ENCODE data around the gene MACO1. TPM values are rescaled to one million over a fixed set of nuclear protein-coding genes. Genes with fewer than 3 reads are reported as not detected.

Gene MACO1
- total RNA-seq, 6 experiments from 2014 or later = 13.7 to 15.1 (median 14.4) TPM

DNA sequence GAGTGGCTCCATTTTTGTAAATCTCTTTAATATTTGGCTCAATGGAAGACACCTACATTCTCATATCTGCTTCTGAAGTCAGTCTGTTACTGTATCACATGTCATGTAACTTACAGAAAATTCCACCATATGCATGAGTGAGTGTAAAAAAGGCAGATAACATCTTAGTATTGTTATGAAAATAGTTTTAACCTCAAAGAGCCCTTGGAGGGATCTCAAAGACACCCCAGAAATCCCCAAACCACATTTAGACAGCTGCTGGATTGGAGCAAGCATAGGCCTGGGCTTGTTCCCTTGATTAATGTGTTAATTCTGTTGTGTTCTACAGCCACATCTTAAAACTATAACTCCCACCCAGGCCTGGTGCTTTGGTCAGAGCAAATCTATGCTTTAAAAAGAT, 16.9 kb downstream of the MACO1 start:
- peaks cover 5% of the 10 kb centered on the region; the same call in 1 of the 2 replicates for H3K36me3 Mint-ChIP-seq (ENCODE audit: low read depth)
- H3K4me3 Mint-ChIP-seq = no peak overlapping the region
- no peaks in the 10 kb centered on the region for H3K9me3 Mint-ChIP-seq
- TF ChIP-seq, protein P1, sequence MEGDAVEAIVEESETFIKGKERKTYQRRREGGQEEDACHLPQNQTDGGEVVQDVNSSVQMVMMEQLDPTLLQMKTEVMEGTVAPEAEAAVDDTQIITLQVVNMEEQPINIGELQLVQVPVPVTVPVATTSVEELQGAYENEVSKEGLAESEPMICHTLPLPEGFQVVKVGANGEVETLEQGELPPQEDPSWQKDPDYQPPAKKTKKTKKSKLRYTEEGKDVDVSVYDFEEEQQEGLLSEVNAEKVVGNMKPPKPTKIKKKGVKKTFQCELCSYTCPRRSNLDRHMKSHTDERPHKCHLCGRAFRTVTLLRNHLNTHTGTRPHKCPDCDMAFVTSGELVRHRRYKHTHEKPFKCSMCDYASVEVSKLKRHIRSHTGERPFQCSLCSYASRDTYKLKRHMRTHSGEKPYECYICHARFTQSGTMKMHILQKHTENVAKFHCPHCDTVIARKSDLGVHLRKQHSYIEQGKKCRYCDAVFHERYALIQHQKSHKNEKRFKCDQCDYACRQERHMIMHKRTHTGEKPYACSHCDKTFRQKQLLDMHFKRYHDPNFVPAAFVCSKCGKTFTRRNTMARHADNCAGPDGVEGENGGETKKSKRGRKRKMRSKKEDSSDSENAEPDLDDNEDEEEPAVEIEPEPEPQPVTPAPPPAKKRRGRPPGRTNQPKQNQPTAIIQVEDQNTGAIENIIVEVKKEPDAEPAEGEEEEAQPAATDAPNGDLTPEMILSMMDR (IDR thresholded peaks at IDR 0.05) = no peak
- no peaks in the 10 kb centered on the region; the same call in 1 of the 2 replicates for H3K27me3 Mint-ChIP-seq (ENCODE audit: insufficient read depth)
- H3K27ac Mint-ChIP-seq = no peak overlapping the region
- no peak for DNase-seq
- peaks cover 22% of the 10 kb centered on the region for H3K4me1 Mint-ChIP-seq (ENCODE audit: low read depth)

GRCh38 chr1:25450891-25451290, 20.2 kb downstream of the MACO1 start:
- H3K27me3 Mint-ChIP-seq (ENCODE audit: insufficient read depth) = no peaks in the 10 kb centered on the region
- no peak for DNase-seq
- H3K9me3 Mint-ChIP-seq = no peaks in the 10 kb centered on the region
- H3K27ac Mint-ChIP-seq = peak overlapping the region; percentile 14; the same call in 1 of the 2 replicates
- H3K4me1 Mint-ChIP-seq (ENCODE audit: low read depth) = peaks cover 12% of the 10 kb centered on the region
- peaks cover 5% of the 10 kb centered on the region; the same call in 1 of the 2 replicates for H3K36me3 Mint-ChIP-seq (ENCODE audit: low read depth)
- TF ChIP-seq, protein P1 (IDR thresholded peaks at IDR 0.05) = no peak
- no peak overlapping the region for H3K4me3 Mint-ChIP-seq

GRCh38 chr1:25451908-25452307, 21.2 kb downstream of the MACO1 start:
- no peak overlapping the region for H3K27ac Mint-ChIP-seq
- no peak for DNase-seq
- no peaks in the 10 kb centered on the region for H3K9me3 Mint-ChIP-seq
- no peaks in the 10 kb centered on the region for H3K27me3 Mint-ChIP-seq (ENCODE audit: insufficient read depth)
- H3K4me3 Mint-ChIP-seq = no peak overlapping the region
- H3K4me1 Mint-ChIP-seq (ENCODE audit: low read depth) = peaks cover 7% of the 10 kb centered on the region
- TF ChIP-seq, protein P1 (IDR thresholded peaks at IDR 0.05) = no peak
- H3K36me3 Mint-ChIP-seq (ENCODE audit: low read depth) = peaks cover 5% of the 10 kb centered on the region; the same call in 1 of the 2 replicates

GRCh38 chr1:25456502-25456901, 25.8 kb downstream of the MACO1 start:
- no peak for DNase-seq
- Mint-ChIP-seq H3K27ac (no peak overlapping the region), H3K4me3 (no peak overlapping the region), H3K27me3 (ENCODE audit: insufficient read depth) (no peaks in the 10 kb centered on the region), H3K9me3 (no peaks in the 10 kb centered on the region), H3K36me3 (ENCODE audit: low read depth) (peaks cover 26% of the 10 kb centered on the region), H3K4me1 (ENCODE audit: low read depth) (peaks cover 12% of the 10 kb centered on the region)
- TF ChIP-seq, protein P1 (IDR thresholded peaks at IDR 0.05) = no peak

- Mint-ChIP-seq H3K4me1 (ENCODE audit: low read depth) (peaks cover 12% of the 10 kb centered on the region), H3K4me3 (no peak overlapping the region), H3K36me3 (ENCODE audit: low read depth) (peaks cover 26% of the 10 kb centered on the region), H3K9me3 (no peaks in the 10 kb centered on the region), H3K27me3 (ENCODE audit: insufficient read depth) (no peaks in the 10 kb centered on the region), H3K27ac (peak overlapping the region; percentile 13; the same call in 1 of the 2 replicates)
- DNase-seq = peak; percentile 44
- TF ChIP-seq, protein P1 (IDR thresholded peaks at IDR 0.05) = no peak
Measured at GRCh38 chr1:25458541-25459298, 28.0 kb downstream of the MACO1 start.
